ENCODE measurements around the gene GCGR. TPM values are rescaled to one million over a fixed set of nuclear protein-coding genes. Genes with fewer than 3 reads are reported as not detected.

Gene GCGR
- total RNA-seq, 1 experiment from 2014 or later: 1.6 TPM

DNA sequence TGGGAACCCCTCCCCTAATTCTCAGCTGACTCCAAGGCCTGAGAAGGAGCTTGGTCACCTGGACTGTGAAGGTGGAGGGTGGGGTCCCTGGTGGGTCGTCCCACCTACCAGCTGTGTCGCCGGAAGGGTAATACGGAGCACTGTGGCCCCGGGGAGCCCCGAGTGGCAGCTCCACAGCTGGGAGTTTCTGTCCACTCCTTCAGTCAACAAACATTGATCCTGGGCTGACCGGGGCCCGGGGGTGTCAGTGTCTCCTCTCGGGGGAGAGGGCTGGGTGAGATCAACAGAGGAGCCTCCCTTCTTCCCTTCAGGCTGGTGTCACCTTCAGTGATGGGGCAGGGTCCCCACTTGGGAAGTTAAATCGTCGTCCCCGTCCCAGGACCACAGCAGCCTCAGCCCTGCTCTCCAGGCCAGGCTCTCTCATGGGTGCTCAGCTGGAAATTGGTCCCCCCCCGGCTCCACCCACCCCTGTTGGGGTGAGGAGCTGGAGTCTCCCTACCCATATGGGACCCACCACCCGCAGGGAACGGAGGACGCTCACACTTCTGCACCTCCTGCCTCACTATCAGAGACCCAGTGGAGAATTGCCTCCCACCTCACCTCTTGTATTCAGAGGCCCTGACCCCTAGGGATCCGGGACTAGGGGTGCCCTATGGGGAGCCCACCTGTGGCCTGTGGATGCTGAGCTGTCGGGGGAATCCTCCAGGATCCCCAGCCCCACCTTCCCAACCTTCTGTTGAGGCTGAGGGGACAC, 1.9 kb downstream of the GCGR start:
- H3K9me3 ChIP-seq (ENCODE audit: control insufficient read depth, insufficient read depth, low read depth, low read length): no peaks in the 10 kb centered on the region
- DNase-seq (ENCODE audit: low read depth, low spot score) (no peak), ATAC-seq (no peak)
- no peaks in the 10 kb centered on the region; the same call in 1 of the 2 replicates for H3K27me3 ChIP-seq (ENCODE audit: control insufficient read depth, insufficient read depth, low read length)
- ChIA-PET CTCF (interaction anchor here (0.6 kb wide), 2 partner anchors 21 to 46 kb away, joined by 3 to 9 read pairs; no protein-coding TSS in a partner anchor), POLR2A (interaction anchor here (0.6 kb wide), 1 partner anchor 28 kb away, joined by 3 read pairs; no protein-coding TSS in a partner anchor)
- in situ Hi-C loops (cut with HindIII; ENCODE audit: low pct_unique_long_range_greater_than_20kb, low sequenced_read_pairs) (no loop called here), intact Hi-C loops (cut with micrococcal nuclease; ENCODE audit: unreplicated experiment) (no loop called here)
- TF ChIP-seq CTCF (IDR thresholded peaks at IDR 0.05) (no peak), TCF7L2 (IDR thresholded peaks at IDR 0.05; ENCODE audit: low read depth, low read length) (no peak), SIN3A (IDR thresholded peaks at IDR 0.05; ENCODE audit: borderline replicate concordance, insufficient read depth, low read depth, low read length) (no peak), POLR2AphosphoS5 (IDR thresholded peaks at IDR 0.05; ENCODE audit: low read depth, low read length) (no peak)
- TF ChIP-seq, protein P1, sequence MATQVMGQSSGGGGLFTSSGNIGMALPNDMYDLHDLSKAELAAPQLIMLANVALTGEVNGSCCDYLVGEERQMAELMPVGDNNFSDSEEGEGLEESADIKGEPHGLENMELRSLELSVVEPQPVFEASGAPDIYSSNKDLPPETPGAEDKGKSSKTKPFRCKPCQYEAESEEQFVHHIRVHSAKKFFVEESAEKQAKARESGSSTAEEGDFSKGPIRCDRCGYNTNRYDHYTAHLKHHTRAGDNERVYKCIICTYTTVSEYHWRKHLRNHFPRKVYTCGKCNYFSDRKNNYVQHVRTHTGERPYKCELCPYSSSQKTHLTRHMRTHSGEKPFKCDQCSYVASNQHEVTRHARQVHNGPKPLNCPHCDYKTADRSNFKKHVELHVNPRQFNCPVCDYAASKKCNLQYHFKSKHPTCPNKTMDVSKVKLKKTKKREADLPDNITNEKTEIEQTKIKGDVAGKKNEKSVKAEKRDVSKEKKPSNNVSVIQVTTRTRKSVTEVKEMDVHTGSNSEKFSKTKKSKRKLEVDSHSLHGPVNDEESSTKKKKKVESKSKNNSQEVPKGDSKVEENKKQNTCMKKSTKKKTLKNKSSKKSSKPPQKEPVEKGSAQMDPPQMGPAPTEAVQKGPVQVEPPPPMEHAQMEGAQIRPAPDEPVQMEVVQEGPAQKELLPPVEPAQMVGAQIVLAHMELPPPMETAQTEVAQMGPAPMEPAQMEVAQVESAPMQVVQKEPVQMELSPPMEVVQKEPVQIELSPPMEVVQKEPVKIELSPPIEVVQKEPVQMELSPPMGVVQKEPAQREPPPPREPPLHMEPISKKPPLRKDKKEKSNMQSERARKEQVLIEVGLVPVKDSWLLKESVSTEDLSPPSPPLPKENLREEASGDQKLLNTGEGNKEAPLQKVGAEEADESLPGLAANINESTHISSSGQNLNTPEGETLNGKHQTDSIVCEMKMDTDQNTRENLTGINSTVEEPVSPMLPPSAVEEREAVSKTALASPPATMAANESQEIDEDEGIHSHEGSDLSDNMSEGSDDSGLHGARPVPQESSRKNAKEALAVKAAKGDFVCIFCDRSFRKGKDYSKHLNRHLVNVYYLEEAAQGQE (IDR thresholded peaks at IDR 0.05; ENCODE audit: insufficient read depth in 1 of 2, low read depth in 2 of 2, low read length in 1 of 2): no peak
- BruUV-seq (replicated peaks): no TSS peak
- peaks cover 5% of the 10 kb centered on the region for H3K4me1 ChIP-seq (ENCODE audit: control insufficient read depth, insufficient read depth, low read length)
- no peaks in the 10 kb centered on the region for H3K36me3 ChIP-seq (ENCODE audit: control insufficient read depth, insufficient read depth, low read length)
- H3K4me3 ChIP-seq (ENCODE audit: low read depth in 2 of 2, low read length in 2 of 2): no peak overlapping the region
- H3K27ac ChIP-seq (ENCODE audit: low read length): no peak overlapping the region

- DNase-seq (ENCODE audit: low read depth, low spot score): no peak
- ATAC-seq: peak; percentile 42
- Histone ChIP-seq H3K4me3 (ENCODE audit: low read depth in 2 of 2, low read length in 2 of 2) (no peak overlapping the region), H3K9me3 (ENCODE audit: control insufficient read depth, insufficient read depth, low read depth, low read length) (no peaks in the 10 kb centered on the region), H3K36me3 (ENCODE audit: control insufficient read depth, insufficient read depth, low read length) (no peaks in the 10 kb centered on the region), H3K27ac (ENCODE audit: low read length) (no peak overlapping the region), H3K4me1 (ENCODE audit: control insufficient read depth, insufficient read depth, low read length) (peaks cover 5% of the 10 kb centered on the region), H3K27me3 (ENCODE audit: control insufficient read depth, insufficient read depth, low read length) (no peaks in the 10 kb centered on the region; the same call in 1 of the 2 replicates)
- TF ChIP-seq POLR2AphosphoS5 (IDR thresholded peaks at IDR 0.05; ENCODE audit: low read depth, low read length) (no peak), CTCF (IDR thresholded peaks at IDR 0.05) (no peak; the same call in 1 of the 2 replicates), SIN3A (IDR thresholded peaks at IDR 0.05; ENCODE audit: borderline replicate concordance, insufficient read depth, low read depth, low read length) (no peak), TCF7L2 (IDR thresholded peaks at IDR 0.05; ENCODE audit: low read depth, low read length) (no peak)
- TF ChIP-seq, protein P1 (IDR thresholded peaks at IDR 0.05; ENCODE audit: insufficient read depth in 1 of 2, low read depth in 2 of 2, low read length in 1 of 2): no peak
- ChIA-PET CTCF (interaction anchor here (0.5 to 0.7 kb wide), 3 partner anchors 41 to 61 kb away, joined by 3 to 6 read pairs (median 3); no protein-coding TSS in a partner anchor), POLR2A (interaction anchor here (0.6 kb wide), 2 partner anchors 27 to 51 kb away, joined by 3 to 17 read pairs; no protein-coding TSS in a partner anchor)
- no TSS peak for BruUV-seq (replicated peaks)
- intact Hi-C loops (cut with micrococcal nuclease; ENCODE audit: unreplicated experiment) (no loop called here), in situ Hi-C loops (cut with HindIII; ENCODE audit: low pct_unique_long_range_greater_than_20kb, low sequenced_read_pairs) (no loop called here)
These were observed 2.7 kb downstream of the GCGR start for GRCh38 chr17:81806461-81807209.

Data from Panc1 (cell line).